ENCODE measurements around the gene LUC7L3. TPM values are rescaled to one million over a fixed set of nuclear protein-coding genes. Genes with fewer than 3 reads are reported as not detected.
"Not testable (repeated sequence)": the region's sequence is repeated elsewhere in the genome, so short reads cannot be mapped to it uniquely, and the experiment has no call there.

The LUC7L3 gene
- total RNA-seq, 1 experiment from 2014 or later, result 184 TPM

DNA sequence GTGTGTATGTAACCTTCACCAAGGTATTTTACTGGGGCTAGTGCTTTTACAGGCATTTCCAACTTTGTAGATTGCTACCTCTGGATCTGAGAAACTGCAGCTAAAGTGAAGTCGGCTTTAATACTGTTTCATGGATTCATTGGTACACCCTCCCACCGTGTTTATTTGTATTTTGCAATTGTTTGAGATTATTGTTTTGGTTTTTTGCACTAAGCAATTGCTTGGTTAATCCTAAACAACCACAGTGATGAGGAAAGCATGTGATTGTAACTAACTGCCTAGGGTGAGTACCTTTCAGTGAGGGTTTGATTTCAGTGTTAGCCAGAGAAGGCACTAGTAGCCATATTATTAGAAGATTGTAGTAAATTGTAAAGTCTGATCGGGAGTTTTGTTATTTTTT is 3.3 kb downstream of the LUC7L3 start:
- Histone ChIP-seq H2AFZ (ENCODE audit: low read depth, low read length, poor library complexity, severe bottlenecking) (no peak overlapping the region), H3K4me1 (ENCODE audit: control insufficient read depth in 1 of 2, insufficient read depth in 2 of 2, low read length in 2 of 2) (peaks cover 25 to 53% of the 10 kb centered on the region in 2 experiments), H3K9me2 (ENCODE audit: insufficient read depth) (no peaks in the 10 kb centered on the region), H3K9ac (ENCODE audit: low read length) (no peak overlapping the region), H3K27me3 (ENCODE audit: insufficient read depth, low read length) (no peaks in the 10 kb centered on the region), H4K20me1 (ENCODE audit: insufficient read depth) (peaks cover 69% of the 10 kb centered on the region), H3K4me3 (replicated peaks in 1 of 2; ENCODE audit: low read depth in 1 of 2, low read length in 2 of 2) (no peak overlapping the region), H3K79me2 (ENCODE audit: insufficient read depth, low read length) (peaks cover 85% of the 10 kb centered on the region), H3K4me2 (ENCODE audit: low read length) (peak overlapping the region; percentile 12; the same call in 1 of the 2 replicates), H3K9me3 (ENCODE audit: control insufficient read depth in 1 of 2, insufficient read depth in 1 of 2, low read depth in 1 of 2, low read length in 2 of 2) (no peaks in the 10 kb centered on the region), H3K27ac (ENCODE audit: low read depth, low read length) (no peak overlapping the region), H3K36me3 (ENCODE audit: control insufficient read depth in 1 of 2, insufficient read depth in 2 of 2, low read length in 2 of 2) (peaks cover 8 to 17% of the 10 kb centered on the region in 2 experiments; a peak in 3 of 4 replicates)
- intact Hi-C loops (cut with micrococcal nuclease), result no loop called here
- CTCF ChIA-PET, result no interaction called here
- no peak for TF ChIP-seq POLR2AphosphoS5 (IDR thresholded peaks at IDR 0.05; ENCODE audit: low read depth, low read length)
- TF ChIP-seq FOSL1 (IDR thresholded peaks at IDR 0.05; ENCODE audit: low read depth), result no peak
- no peak for DNase-seq (ENCODE audit: low read depth, low spot score)
- no TSS peak for BruUV-seq (replicated peaks)
- POLR2A ChIA-PET, result interaction anchor here (0.7 kb wide), 1 partner anchor 49 kb away, joined by 5 read pairs; no protein-coding TSS in a partner anchor
- RAD21 ChIA-PET (ENCODE audit: low non-redundant PET in 1 of 2, low total read pairs in 2 of 2, uncharacterized antibody in 2 of 2, unreplicated experiment in 2 of 2), result no interaction called here
- no peak for ATAC-seq

DNA sequence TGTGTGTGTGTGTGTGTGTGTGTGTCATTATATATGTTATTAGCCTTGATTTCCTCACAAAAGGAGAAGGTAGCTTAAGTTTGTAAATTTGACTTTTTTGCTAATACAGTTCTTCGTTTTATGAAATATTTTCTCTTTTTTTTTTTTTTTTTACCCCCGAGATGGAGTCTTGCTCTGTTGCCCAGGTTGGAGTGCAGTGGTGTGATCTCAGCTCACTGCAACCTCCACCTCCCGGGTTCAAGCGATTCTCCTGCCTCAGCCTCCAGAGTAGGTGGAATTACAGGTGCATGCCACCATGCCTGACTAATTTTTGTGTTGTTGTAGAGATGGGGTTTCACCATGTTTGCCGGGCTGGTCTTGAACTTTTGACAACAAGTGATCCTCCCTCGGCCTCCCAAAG is 5.2 kb downstream of the LUC7L3 start:
- intact Hi-C loops (cut with micrococcal nuclease); H3K9me3 ChIP-seq (ENCODE audit: control insufficient read depth in 1 of 2, insufficient read depth in 1 of 2, low read depth in 1 of 2, low read length in 2 of 2); H3K4me2 ChIP-seq (ENCODE audit: low read length); CTCF ChIA-PET; H2AFZ ChIP-seq (ENCODE audit: low read depth, low read length, poor library complexity, severe bottlenecking); BruUV-seq (replicated peaks); DNase-seq (ENCODE audit: low read depth, low spot score); H3K4me3 ChIP-seq (replicated peaks in 1 of 2; ENCODE audit: low read depth in 1 of 2, low read length in 2 of 2); H3K9me2 ChIP-seq (ENCODE audit: insufficient read depth); RAD21 ChIA-PET (ENCODE audit: low non-redundant PET in 1 of 2, low total read pairs in 2 of 2, uncharacterized antibody in 2 of 2, unreplicated experiment in 2 of 2); H3K27ac ChIP-seq (ENCODE audit: low read depth, low read length); H3K27me3 ChIP-seq (ENCODE audit: insufficient read depth, low read length); ATAC-seq; H3K9ac ChIP-seq (ENCODE audit: low read length): not testable (repeated sequence)
- POLR2A ChIA-PET, result interaction anchor here (1.1 kb wide), 1 partner anchor 427 kb away, joined by 3 read pairs; no protein-coding TSS in a partner anchor
- peaks cover 10 to 17% of the 10 kb centered on the region in 2 experiments; a peak in 3 of 4 replicates for H3K36me3 ChIP-seq (ENCODE audit: control insufficient read depth in 1 of 2, insufficient read depth in 2 of 2, low read length in 2 of 2)
- peaks cover 100% of the 10 kb centered on the region for H3K79me2 ChIP-seq (ENCODE audit: insufficient read depth, low read length)
- peaks cover 34 to 60% of the 10 kb centered on the region in 2 experiments for H3K4me1 ChIP-seq (ENCODE audit: control insufficient read depth in 1 of 2, insufficient read depth in 2 of 2, low read length in 2 of 2)
- peaks cover 86% of the 10 kb centered on the region for H4K20me1 ChIP-seq (ENCODE audit: insufficient read depth)
